Stimulated activated memory B cell treated with anti-CD40 and anti-IgM and Interleukin-4, amounts not matched to agents 10 μg/mL and 1 μg/mL and 100 μg/mL, for 72 hours (primary cell): ENCODE results near the gene SPHKAP.

Experiments
- ATAC-seq: fragments of 150-1000 bp; cut with Tn5 transposase; 2 replicates; pipeline ENCODE4 v1.10.0; 2021
- H3K27ac Mint-ChIP-seq: one replicate; pipeline ENCODE4 v1.8.0; 2022; ENCODE audit warnings: mild to moderate bottlenecking, mixed read lengths
- H3K27me3 Mint-ChIP-seq: one replicate; pipeline ENCODE4 v1.8.0; 2022; ENCODE audit warnings: mixed read lengths
- H3K36me3 Mint-ChIP-seq: one replicate; pipeline ENCODE4 v1.8.0; 2022; ENCODE audit warnings: mixed read lengths
- H3K4me1 Mint-ChIP-seq: one replicate; pipeline ENCODE4 v1.8.0; 2022; ENCODE audit warnings: mixed read lengths
- H3K4me3 Mint-ChIP-seq: one replicate; pipeline ENCODE4 v1.8.0; 2022; ENCODE audit warnings: mild to moderate bottlenecking, moderate library complexity, mixed read lengths
- H3K9me3 Mint-ChIP-seq: one replicate; pipeline ENCODE4 v1.8.0; 2022; ENCODE audit warnings: mixed read lengths

SPHKAP gene

DNA sequence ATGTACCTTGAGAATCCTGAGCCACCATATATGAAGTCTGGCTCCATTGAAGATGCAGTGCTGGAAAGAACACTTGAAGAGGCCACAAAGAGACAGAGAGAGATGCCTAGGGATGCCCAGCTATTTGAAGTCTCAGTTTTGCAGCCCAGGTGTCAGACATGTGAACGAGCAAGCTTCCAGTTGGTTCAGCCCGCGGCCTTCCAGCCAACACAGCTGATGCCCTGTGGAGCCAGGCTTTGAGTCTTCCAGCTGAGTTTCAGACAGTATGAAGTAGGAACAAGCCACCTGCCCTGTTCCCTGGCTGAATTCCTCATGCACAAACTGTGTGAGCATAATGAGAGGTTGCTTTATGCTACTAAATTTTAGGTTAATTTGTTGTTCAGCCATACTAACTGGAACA, 108.8 kb downstream of the SPHKAP start:
- Mint-ChIP-seq H3K27me3 (no peaks in the 10 kb centered on the region), H3K4me1 (no peaks in the 10 kb centered on the region), H3K36me3 (no peaks in the 10 kb centered on the region), H3K9me3 (peaks cover 6% of the 10 kb centered on the region), H3K4me3 (no peak overlapping the region), H3K27ac (no peak overlapping the region)
- ATAC-seq: no peak

DNA sequence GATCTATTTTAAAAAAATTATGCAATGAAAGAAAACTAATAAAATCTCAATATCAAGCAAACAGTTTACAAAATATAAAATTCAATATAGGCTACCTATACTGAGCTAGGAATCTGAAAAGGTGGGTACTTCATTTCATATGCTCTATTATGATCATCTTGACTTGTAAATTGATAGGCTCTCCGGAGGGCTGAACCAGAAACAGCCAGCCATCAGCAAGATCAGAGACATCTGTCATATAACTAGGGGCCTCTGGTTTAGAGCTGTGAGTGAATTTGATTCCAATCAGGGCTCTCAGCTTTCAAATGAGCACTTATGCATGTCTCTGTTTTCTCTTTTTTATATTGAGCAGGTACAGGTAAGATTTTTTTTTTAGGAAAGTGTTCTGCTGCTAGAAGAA, 114.2 kb downstream of the SPHKAP start:
- H3K36me3 Mint-ChIP-seq: no peaks in the 10 kb centered on the region
- no peak for ATAC-seq
- H3K4me3 Mint-ChIP-seq: no peak overlapping the region
- H3K27ac Mint-ChIP-seq: no peak overlapping the region
- H3K9me3 Mint-ChIP-seq: peaks cover 3% of the 10 kb centered on the region
- no peaks in the 10 kb centered on the region for H3K4me1 Mint-ChIP-seq
- no peaks in the 10 kb centered on the region for H3K27me3 Mint-ChIP-seq

DNA sequence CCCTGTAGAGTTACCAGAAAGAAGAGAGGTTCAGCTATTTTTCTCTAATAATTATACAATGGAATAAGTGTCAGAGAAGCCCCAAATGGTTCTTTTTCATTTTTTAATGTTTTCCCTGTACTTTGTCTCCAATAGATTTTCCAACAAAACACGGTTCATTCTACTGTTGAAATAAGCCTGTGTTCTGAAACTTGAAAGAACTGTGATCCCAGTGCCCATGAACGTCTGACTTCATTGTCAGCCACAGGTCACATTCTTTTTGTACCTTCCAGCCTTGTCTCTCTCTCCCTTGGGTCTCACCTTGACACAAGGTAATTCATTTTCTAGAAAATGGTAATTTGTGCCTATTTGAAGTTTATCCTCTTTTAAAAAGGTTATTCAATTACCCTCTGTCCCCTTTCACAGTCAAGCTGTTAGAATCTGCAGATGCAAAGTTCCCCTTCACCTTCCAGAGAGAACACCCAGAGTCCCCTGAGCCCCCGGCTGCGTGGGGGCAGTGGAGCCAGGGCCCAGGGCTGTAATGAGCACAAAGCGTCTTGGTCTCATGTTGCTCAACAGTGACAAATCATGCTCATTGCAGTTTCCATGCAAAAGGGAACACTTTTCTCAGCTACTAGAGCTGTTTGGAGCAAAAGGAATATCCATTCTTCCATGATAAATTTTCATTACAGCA, 115.2 kb downstream of the SPHKAP start:
- no peak overlapping the region for H3K27ac Mint-ChIP-seq
- ATAC-seq: no peak
- H3K27me3 Mint-ChIP-seq: no peaks in the 10 kb centered on the region
- no peaks in the 10 kb centered on the region for H3K4me1 Mint-ChIP-seq
- H3K36me3 Mint-ChIP-seq: no peaks in the 10 kb centered on the region
- peaks cover 3% of the 10 kb centered on the region for H3K9me3 Mint-ChIP-seq
- H3K4me3 Mint-ChIP-seq: no peak overlapping the region

DNA sequence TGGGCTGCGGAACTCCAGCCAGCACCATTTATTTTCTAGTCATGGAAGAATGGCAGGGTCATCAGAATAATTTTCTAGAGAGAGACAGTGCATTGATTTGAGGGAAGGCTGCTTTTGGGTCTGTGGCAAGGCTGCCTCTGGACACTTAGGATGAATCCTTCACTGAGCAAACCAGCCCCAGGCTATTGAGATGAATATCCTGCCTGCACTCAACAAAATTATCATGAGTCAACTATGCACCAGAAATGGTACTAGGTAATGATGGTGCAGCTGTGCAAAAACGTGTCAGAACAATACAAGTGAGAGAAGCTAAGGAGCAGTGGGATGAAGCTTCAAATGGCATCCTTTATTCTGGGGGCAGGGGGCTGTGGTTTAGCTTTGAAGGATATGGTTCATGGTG, 115.8 kb downstream of the SPHKAP start:
- peaks cover 3% of the 10 kb centered on the region for H3K9me3 Mint-ChIP-seq
- no peaks in the 10 kb centered on the region for H3K36me3 Mint-ChIP-seq
- H3K27me3 Mint-ChIP-seq: no peaks in the 10 kb centered on the region
- H3K4me1 Mint-ChIP-seq: no peaks in the 10 kb centered on the region
- H3K4me3 Mint-ChIP-seq: no peak overlapping the region
- ATAC-seq: no peak
- no peak overlapping the region for H3K27ac Mint-ChIP-seq

DNA sequence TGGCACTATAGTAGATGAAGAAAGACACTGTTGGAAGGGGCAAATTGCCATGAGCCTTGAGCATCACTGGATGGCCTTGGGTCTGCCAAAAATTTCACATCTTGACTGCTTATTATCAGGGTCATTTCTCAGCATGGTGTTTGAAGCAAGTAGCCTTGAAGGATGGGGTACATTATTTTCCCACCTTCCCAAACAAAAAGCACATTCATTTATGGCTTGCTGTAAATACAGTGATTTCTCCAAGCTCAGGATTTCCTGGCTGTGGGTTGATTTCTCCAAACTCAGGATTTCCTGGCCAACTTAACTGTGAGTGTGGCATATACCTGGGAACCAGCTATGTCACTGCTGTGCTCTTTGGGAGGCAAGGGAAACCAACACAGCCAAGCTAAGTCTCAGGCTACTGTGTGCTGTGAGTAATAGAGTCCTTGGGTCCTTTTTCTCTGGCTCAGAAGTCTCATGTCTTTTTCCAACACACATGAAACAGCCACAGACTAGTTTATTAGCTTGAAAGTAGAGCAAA, 116.6 kb downstream of the SPHKAP start:
- Mint-ChIP-seq H3K4me1 (no peaks in the 10 kb centered on the region), H3K4me3 (no peak overlapping the region), H3K9me3 (peaks cover 3% of the 10 kb centered on the region), H3K27ac (no peak overlapping the region), H3K27me3 (no peaks in the 10 kb centered on the region), H3K36me3 (no peaks in the 10 kb centered on the region)
- ATAC-seq: no peak

DNA sequence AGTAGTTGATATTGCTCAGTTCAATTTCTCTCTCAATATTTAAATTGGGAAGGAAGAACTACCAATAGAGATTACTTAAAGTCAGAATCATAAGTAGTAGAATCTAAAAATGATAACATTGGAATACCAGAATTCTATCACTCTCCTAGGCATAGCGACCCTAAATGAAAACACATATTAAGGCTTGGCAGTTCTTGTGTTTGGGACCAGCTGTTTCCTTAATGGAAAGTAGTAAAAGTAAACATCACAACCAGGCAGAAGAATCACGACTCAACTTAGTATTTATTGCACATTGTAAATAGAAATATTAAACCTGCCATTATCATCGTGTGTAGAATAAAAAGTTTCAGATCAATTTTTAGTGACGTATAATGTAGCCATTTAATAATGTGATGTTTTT, 117.5 kb downstream of the SPHKAP start:
- Mint-ChIP-seq H3K4me1 (no peaks in the 10 kb centered on the region), H3K9me3 (peaks cover 3% of the 10 kb centered on the region), H3K4me3 (no peak overlapping the region), H3K27me3 (no peaks in the 10 kb centered on the region), H3K36me3 (no peaks in the 10 kb centered on the region), H3K27ac (no peak overlapping the region)
- no peak for ATAC-seq

DNA sequence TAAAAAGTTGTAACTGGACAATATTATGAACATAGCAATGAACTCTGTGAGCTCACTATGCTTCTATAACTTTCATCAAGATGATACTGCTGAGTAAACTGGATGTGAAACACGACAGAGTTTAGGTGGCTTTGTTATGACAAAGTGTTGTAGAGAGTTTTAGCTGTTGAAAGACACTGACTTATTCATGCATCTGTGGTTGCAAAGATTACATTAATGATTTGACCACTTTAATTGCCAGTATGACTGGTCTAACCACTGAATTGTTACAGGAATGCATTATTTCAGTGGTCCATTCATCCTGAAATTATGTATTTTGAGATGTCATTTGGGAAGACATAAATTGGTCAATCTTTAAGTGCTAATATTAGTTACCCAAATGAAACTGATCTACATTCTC, 117.9 kb downstream of the SPHKAP start:
- no peak overlapping the region for H3K4me3 Mint-ChIP-seq
- H3K27me3 Mint-ChIP-seq: no peaks in the 10 kb centered on the region
- ATAC-seq: no peak
- H3K27ac Mint-ChIP-seq: no peak overlapping the region
- H3K4me1 Mint-ChIP-seq: no peaks in the 10 kb centered on the region
- no peaks in the 10 kb centered on the region for H3K36me3 Mint-ChIP-seq
- H3K9me3 Mint-ChIP-seq: peaks cover 3% of the 10 kb centered on the region

DNA sequence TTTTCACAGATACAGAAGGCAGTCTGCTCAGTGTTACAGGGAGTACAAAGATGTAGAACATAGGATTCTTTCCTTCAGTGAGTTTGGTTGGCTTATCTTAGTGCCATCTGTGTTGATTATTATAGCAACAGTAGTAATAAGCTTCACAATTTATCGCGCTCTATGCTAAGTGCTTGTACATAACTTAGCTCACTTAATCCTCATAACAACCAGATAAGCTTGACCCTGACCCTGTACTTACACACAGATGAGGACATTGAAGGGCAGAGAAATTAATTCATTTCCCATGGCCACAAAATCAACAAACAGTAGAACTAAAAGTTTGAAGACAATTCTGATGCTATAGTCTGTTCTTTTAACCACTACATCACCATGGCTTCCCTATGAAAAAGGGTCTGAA, 121.8 kb downstream of the SPHKAP start:
- Mint-ChIP-seq H3K27me3 (no peaks in the 10 kb centered on the region), H3K27ac (no peak overlapping the region), H3K4me1 (no peaks in the 10 kb centered on the region), H3K36me3 (no peaks in the 10 kb centered on the region), H3K4me3 (no peak overlapping the region), H3K9me3 (no peaks in the 10 kb centered on the region)
- no peak for ATAC-seq

DNA sequence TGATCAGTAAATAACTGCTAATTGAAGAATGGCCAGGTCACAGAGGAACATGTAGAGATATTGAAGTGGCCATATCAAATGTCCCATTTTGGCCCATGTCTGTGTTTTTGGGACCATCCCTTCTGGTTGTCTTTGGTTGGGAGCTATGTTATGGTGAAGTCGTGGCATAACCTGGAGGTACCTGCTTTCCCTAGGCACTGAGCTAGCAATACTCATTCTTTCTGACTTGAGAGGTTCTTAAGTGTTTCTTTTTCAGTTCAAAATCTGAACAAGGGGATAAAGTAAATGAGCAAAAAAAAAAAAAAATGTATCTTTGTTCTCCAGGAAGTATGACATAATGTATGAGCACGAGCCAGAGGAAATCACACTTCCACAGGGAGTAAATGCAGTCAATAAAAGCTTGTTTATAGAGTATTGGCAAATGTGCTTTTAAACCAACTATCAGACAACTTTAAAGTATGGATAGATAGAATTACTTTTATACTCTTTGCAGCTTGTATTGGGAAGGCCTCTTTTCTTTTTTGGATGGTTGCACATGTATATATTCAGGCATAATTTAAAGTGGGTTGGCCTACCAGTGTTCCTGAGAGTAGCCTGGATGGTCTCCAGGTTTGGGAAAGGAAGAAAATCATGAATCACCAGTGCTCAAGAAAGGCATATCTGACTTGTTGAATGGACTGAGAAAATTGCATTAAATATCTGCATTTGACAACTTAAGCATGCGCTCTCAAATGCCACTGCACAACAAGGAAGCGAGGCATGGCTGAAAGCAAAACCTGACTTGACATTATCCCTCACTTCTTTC, 125.0 kb downstream of the SPHKAP start:
- no peak overlapping the region for H3K4me3 Mint-ChIP-seq
- no peak overlapping the region for H3K27ac Mint-ChIP-seq
- H3K36me3 Mint-ChIP-seq: no peaks in the 10 kb centered on the region
- H3K27me3 Mint-ChIP-seq: no peaks in the 10 kb centered on the region
- H3K9me3 Mint-ChIP-seq: no peaks in the 10 kb centered on the region
- H3K4me1 Mint-ChIP-seq: no peaks in the 10 kb centered on the region
- no peak for ATAC-seq

DNA sequence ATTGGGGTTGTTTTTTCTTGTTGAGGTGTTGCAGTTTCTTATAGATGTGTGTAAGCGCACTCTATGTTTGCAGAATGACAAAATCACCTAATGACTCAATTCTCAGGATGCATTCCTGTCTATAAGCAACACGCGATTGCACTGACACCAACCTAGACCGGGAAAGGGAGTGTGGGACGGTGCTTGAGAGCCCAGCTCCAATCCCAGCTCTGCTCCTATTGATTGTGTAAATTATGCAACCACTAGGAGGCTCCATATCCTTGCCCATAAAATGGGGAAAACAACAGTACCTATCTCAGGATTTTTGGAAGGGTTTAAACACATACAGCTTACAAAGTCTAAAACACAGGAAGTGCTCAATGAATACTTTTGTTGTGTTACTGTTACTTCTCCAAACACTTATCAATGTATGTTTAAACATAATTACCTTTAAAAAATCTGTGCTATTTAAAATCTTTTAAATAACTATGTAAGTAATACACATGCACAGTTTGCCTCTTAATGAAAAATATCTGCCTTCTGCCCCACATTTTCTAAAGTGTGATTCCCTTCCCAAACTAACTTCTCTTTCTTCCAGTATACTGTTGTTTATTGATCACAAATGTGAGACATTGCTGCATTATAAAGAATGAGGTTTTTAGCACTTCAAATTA, 132.5 kb downstream of the SPHKAP start:
- H3K9me3 Mint-ChIP-seq: no peaks in the 10 kb centered on the region
- no peaks in the 10 kb centered on the region for H3K36me3 Mint-ChIP-seq
- no peaks in the 10 kb centered on the region for H3K4me1 Mint-ChIP-seq
- no peak overlapping the region for H3K4me3 Mint-ChIP-seq
- no peak overlapping the region for H3K27ac Mint-ChIP-seq
- H3K27me3 Mint-ChIP-seq: no peaks in the 10 kb centered on the region
- ATAC-seq: no peak

DNA sequence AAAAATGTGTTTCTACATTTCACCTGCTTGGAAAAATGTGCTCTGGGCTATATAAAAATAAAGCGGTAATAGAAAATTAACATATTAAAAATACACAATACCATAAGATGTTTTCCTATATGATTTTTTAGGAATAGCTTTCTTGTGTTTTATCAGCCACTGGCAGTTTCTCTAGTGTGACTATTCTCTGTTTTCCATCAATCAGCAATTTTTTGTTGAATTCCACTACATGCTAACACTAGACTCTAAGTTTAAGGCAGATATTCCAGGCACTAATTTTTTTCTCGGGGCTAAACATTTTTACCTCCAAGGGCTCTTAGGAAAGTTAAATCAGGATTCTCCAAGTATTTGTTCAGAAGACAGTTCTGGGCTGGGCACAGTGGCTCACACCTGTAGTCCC, 140.5 kb downstream of the SPHKAP start:
- ATAC-seq: no peak
- H3K4me1 Mint-ChIP-seq: peaks cover 5% of the 10 kb centered on the region
- no peak overlapping the region for H3K27ac Mint-ChIP-seq
- no peaks in the 10 kb centered on the region for H3K27me3 Mint-ChIP-seq
- no peak overlapping the region for H3K4me3 Mint-ChIP-seq
- H3K9me3 Mint-ChIP-seq: no peaks in the 10 kb centered on the region
- H3K36me3 Mint-ChIP-seq: no peaks in the 10 kb centered on the region

DNA sequence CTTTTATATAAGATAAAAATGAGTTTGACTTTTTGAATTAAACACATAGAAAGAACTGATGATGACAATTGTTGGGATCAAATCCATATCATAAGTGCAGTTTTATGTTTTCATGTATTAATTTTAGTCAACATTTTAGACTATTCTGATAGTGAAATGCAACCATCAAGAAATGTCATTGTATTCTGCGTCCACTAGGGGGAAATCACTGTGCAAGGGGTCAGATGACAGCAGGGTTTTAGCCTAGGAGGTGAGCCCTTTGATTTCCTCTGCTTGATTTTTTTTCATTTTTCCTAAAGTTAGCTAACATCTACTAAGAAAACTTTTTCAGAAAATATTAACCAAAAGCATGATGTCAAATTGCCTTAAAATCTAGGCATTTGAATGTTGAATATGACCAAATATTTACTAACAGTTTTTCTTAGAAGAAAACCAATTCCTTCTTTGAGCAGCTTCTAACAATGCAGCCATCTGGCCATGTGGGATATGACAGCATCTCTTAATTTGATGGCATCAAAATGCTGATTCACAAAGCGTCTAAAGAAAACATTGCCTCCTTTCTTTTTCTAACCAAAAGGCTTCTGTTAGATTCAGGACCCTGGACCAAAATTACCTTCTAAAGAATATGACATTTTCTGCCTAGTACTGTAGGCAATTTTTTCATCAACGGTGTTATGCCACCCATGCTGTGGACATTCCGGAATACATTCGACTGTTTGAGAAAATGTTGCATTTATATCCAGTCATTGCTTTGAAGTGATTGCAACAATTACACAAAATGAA, 141.5 kb downstream of the SPHKAP start:
- Mint-ChIP-seq H3K36me3 (no peaks in the 10 kb centered on the region), H3K9me3 (no peaks in the 10 kb centered on the region), H3K27me3 (no peaks in the 10 kb centered on the region), H3K4me3 (no peak overlapping the region), H3K4me1 (peaks cover 5% of the 10 kb centered on the region), H3K27ac (no peak overlapping the region)
- ATAC-seq: no peak

DNA sequence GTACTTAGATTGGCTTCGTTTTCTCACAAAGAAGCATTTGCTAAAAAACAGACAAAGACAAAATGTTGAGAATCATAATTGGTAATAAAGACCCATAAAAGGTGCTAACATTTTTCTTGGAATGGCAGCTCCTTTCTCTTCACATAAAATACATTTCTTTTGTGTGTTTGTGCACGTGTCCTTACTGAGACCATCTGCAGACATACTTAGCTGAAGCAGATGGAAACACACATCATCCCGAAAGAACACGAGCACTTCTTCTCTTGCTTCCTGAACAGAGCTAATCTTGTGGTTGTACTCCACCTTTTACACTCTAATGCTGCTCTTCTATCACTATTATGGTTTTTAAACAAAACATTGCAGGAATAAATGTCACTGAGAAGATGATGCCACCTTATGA, 142.5 kb downstream of the SPHKAP start:
- Mint-ChIP-seq H3K4me1 (peaks cover 5% of the 10 kb centered on the region), H3K36me3 (no peaks in the 10 kb centered on the region), H3K4me3 (no peak overlapping the region), H3K9me3 (no peaks in the 10 kb centered on the region), H3K27ac (no peak overlapping the region), H3K27me3 (no peaks in the 10 kb centered on the region)
- no peak for ATAC-seq

DNA sequence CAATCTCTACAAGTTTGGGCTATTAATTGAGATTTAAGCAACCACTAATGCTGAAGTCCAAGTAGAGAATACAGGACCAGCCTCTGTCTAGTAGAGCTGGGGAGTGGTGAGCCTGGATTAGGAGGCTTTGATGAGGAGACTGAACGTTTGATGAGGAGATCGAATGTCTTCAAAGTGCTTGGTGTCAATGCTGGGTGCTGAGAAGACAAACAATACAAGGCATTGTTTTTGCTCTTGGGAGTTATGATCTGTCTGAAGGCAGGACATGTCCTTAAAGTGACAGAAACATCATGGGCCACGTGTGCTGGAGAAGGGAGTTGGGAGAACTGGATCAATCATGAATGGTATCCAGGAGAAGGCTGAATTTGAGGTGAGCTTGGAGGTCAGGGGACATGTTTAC, 143.6 kb downstream of the SPHKAP start:
- H3K36me3 Mint-ChIP-seq: no peaks in the 10 kb centered on the region
- no peak for ATAC-seq
- H3K4me1 Mint-ChIP-seq: peaks cover 5% of the 10 kb centered on the region
- H3K27me3 Mint-ChIP-seq: no peaks in the 10 kb centered on the region
- H3K9me3 Mint-ChIP-seq: no peaks in the 10 kb centered on the region
- no peak overlapping the region for H3K27ac Mint-ChIP-seq
- no peak overlapping the region for H3K4me3 Mint-ChIP-seq

DNA sequence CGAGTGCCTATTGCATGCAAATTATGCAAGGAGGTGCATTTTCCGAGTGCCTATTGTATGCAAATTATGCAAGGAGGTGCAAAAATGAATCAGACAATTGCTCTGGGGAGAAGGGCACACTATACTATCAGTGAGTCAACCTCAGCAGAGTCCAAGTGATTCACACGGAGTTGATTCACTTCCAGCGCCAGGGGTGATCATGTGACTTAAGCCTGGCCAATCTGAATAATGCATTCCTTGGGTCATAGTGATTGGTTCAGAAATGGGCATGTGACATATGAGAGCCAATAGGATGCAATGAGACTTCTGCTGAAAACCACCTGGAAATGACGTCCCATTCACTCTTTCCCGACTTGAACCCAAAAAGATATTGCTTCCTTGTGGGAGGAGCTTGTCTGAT, 157.9 kb downstream of the SPHKAP start:
- no peak overlapping the region for H3K27ac Mint-ChIP-seq
- H3K4me3 Mint-ChIP-seq: no peak overlapping the region
- no peaks in the 10 kb centered on the region for H3K9me3 Mint-ChIP-seq
- no peaks in the 10 kb centered on the region for H3K36me3 Mint-ChIP-seq
- H3K4me1 Mint-ChIP-seq: no peaks in the 10 kb centered on the region
- ATAC-seq: no peak
- no peaks in the 10 kb centered on the region for H3K27me3 Mint-ChIP-seq
